ENCODE measurements around the gene ERBB4. TPM values are rescaled to one million over a fixed set of nuclear protein-coding genes. Genes with fewer than 3 reads are reported as not detected.
A peak's percentile ranks its signal among the peaks of the same experiment; 100 is the strongest.

The ERBB4 gene
- total RNA-seq, 4 donors from 2014 or later: 5.5 to 21.0 (median 18.3) TPM

- no peaks in the 10 kb centered on the region for H3K36me3 ChIP-seq
- intact Hi-C loops (cut with DNase I): no loop called here
- H3K9me3 ChIP-seq: no peaks in the 10 kb centered on the region
- H3K27me3 ChIP-seq: no peaks in the 10 kb centered on the region
- 87 to 93% methylated on average over 2 of the region's 2 CpGs for whole genome bisulfite sequencing, 2 donors
- TF ChIP-seq POLR2A (IDR thresholded peaks at IDR 0.05) (no peak), CTCF (IDR thresholded peaks at IDR 0.05) (no peak)
- no peaks in the 10 kb centered on the region for H3K4me1 ChIP-seq
- no peak overlapping the region for H3K4me3 ChIP-seq (replicated peaks in 1 of 3)
- DNase-seq: no peak
- H3K27ac ChIP-seq: no peak overlapping the region
These were observed 384.7 kb downstream of the ERBB4 start for GRCh38 chr2:212153923-212154322.

- Histone ChIP-seq H3K27ac (no peak overlapping the region), H3K27me3 (no peaks in the 10 kb centered on the region), H3K36me3 (no peaks in the 10 kb centered on the region), H3K4me1 (no peaks in the 10 kb centered on the region), H3K4me3 (replicated peaks in 1 of 3) (no peak overlapping the region), H3K9me3 (no peaks in the 10 kb centered on the region)
- intact Hi-C loops (cut with DNase I): loop anchor here (10.0 kb wide), 1 partner anchor 397 kb away; no protein-coding TSS in a partner anchor
- no peak for DNase-seq
- TF ChIP-seq POLR2A (IDR thresholded peaks at IDR 0.05) (no peak), CTCF (IDR thresholded peaks at IDR 0.05) (peak in 4 of 6 experiments; percentile 17 to 62 (median 51))
- WGBS, 2 donors: 55 to 58% methylated on average over 2 of the region's 2 CpGs
These were observed 390.6 kb downstream of the ERBB4 start for GRCh38 chr2:212147921-212148513.

- Histone ChIP-seq H3K4me1 (no peaks in the 10 kb centered on the region), H3K27me3 (no peaks in the 10 kb centered on the region), H3K36me3 (no peaks in the 10 kb centered on the region), H3K27ac (no peak overlapping the region), H3K4me3 (replicated peaks in 1 of 3) (no peak overlapping the region), H3K9me3 (no peaks in the 10 kb centered on the region)
- whole genome bisulfite sequencing, 2 donors: 76 to 95% methylated on average over 3 of the region's 3 CpGs
- TF ChIP-seq CTCF (IDR thresholded peaks at IDR 0.05): no peak
- no peak for DNase-seq
- intact Hi-C loops (cut with DNase I): loop anchor here (10.0 kb wide), 1 partner anchor 398 kb away; no protein-coding TSS in a partner anchor
These were observed 392.2 kb downstream of the ERBB4 start for GRCh38 chr2:212146416-212146815.

- H3K4me3 ChIP-seq (replicated peaks in 1 of 3): no peak overlapping the region
- TF ChIP-seq POLR2A (IDR thresholded peaks at IDR 0.05) (no peak), CTCF (IDR thresholded peaks at IDR 0.05) (no peak)
- intact Hi-C loops (cut with DNase I): loop anchor here (10.0 kb wide), 1 partner anchor 400 kb away; no protein-coding TSS in a partner anchor
- H3K27me3 ChIP-seq: no peaks in the 10 kb centered on the region
- H3K36me3 ChIP-seq: no peaks in the 10 kb centered on the region
- no peak for DNase-seq
- no peaks in the 10 kb centered on the region for H3K9me3 ChIP-seq
- H3K27ac ChIP-seq: no peak overlapping the region
- 91 to 95% methylated on average over 1 of the region's 1 CpG for whole genome bisulfite sequencing, 2 donors
- H3K4me1 ChIP-seq: no peaks in the 10 kb centered on the region
These were observed 393.5 kb downstream of the ERBB4 start for GRCh38 chr2:212145121-212145520.

- Histone ChIP-seq H3K36me3 (no peaks in the 10 kb centered on the region), H3K27ac (no peak overlapping the region), H3K9me3 (no peaks in the 10 kb centered on the region), H3K4me1 (no peaks in the 10 kb centered on the region), H3K27me3 (no peaks in the 10 kb centered on the region), H3K4me3 (replicated peaks in 1 of 3) (no peak overlapping the region)
- 48 to 65% methylated on average over 2 of the region's 2 CpGs for WGBS, 2 donors
- TF ChIP-seq POLR2A (IDR thresholded peaks at IDR 0.05) (no peak), CTCF (IDR thresholded peaks at IDR 0.05) (no peak)
- no peak for DNase-seq
- intact Hi-C loops (cut with DNase I): loop anchor here (10.0 kb wide), 1 partner anchor 402 kb away; no protein-coding TSS in a partner anchor
These were observed 396.0 kb downstream of the ERBB4 start for GRCh38 chr2:212142631-212143030.
